ENCODE data around the gene STXBP5L.

GRCh38 chr3:120908030-120908794, at the start of gene STXBP5L:
- TF ChIP-seq TEAD4 (IDR thresholded peaks at IDR 0.05) (0 out of 2 replicates have a peak, but pooled peaks have one; percentile 19), CREB1 (IDR thresholded peaks at IDR 0.05; ENCODE audit: low read depth) (0 out of 2 replicates have a peak, but pooled peaks have one; percentile 28), YY1 (IDR thresholded peaks at IDR 0.05; ENCODE audit: low read depth) (no peak), ZBTB7A (IDR thresholded peaks at IDR 0.05; ENCODE audit: low read depth) (no peak)

All from Ishikawa (cell line).